Prostate gland (tissue), 2 donors: ENCODE data around the gene PSD2. TPM values are rescaled to one million over a fixed set of nuclear protein-coding genes. Genes with fewer than 3 reads are reported as not detected.

Experiments used
- DNase-seq: peaks from one replicate; pipeline ENCODE4 v3.0.0-alpha.2; 2019; ENCODE audit warnings: low spot score
- H3K27ac ChIP-seq, 2 donors: fragments of 200-600 bp; sonication (generic); 2 replicates each; pipeline ENCODE4 v1.5.1; 2017 to 2019
- H3K27me3 ChIP-seq: fragments of 200-600 bp; sonication (generic); replicated peaks from 2 replicates; pipeline ENCODE4 v1.5.1; 2019; ENCODE audit not compliant: insufficient read depth
- H3K36me3 ChIP-seq, 2 donors: fragments of 200-600 bp; sonication (generic); 1 replicate in 1 of 2; 2 replicates in 1 of 2; pipeline versions ENCODE4 v1.5.1 to v1.8.1; 2017 to 2019
- H3K4me1 ChIP-seq: fragments of 200-600 bp; sonication (generic); replicated peaks from 2 replicates; pipeline ENCODE4 v1.5.1; 2019
- H3K4me3 ChIP-seq, 2 donors: fragments of 200-600 bp; sonication (generic); 2 replicates each; pipeline ENCODE4 v1.5.1; 2017 to 2019
- H3K9me3 ChIP-seq: fragments of 200-600 bp; sonication (generic); 2 replicates; pipeline ENCODE4 v1.5.1; 2017
- CTCF ChIP-seq, 4 experiments: fragments of 200-600 bp in 2 of 4; fragments of 450-650 bp in 2 of 4; sonication (generic) in 2 of 4; IDR thresholded peaks; 1 replicate in 3 of 4; 2 replicates in 1 of 4; pipeline ENCODE4 v1.5.1; 2016 to 2019; ENCODE audit warnings: antibody characterized with exemption in 4 of 4, mild to moderate bottlenecking in 2 of 4, moderate library complexity in 2 of 4
- POLR2A ChIP-seq: fragments of 450-650 bp; IDR thresholded peaks from one replicate; pipeline ENCODE4 v1.6.1; 2016; ENCODE audit warnings: antibody characterized with exemption, mild to moderate bottlenecking
- POLR2AphosphoS5 ChIP-seq: sonication (generic); formaldehyde crosslinking; IDR thresholded peaks from one replicate; pipeline ENCODE4 v1.6.1; 2017; ENCODE audit warnings: antibody characterized with exemption
- WGBS: methylation state at CpG from one replicate; pipeline ENCODE4 v1.1.5; 2018; 5-methylcytosine and 5-hydroxymethylcytosine counted together
- intact Hi-C: fragments of 100-400 bp; cut with DNase I; formaldehyde crosslinking; loops from one replicate; pipeline ENCODE4 v1.14.2; 2022
- total RNA-seq, 2 donors: library from RNA; depleted of rRNA; stranded (reverse); fragments of >200 nt; gene quantifications; one replicate each; pipeline ENCODE4 v1.1.0, GENCODE V29; 2016

PSD2 gene
- total RNA-seq, 2 donors from 2014 or later, result 0.46 to 0.74 TPM

- no peaks in the 10 kb centered on the region for H3K27me3 ChIP-seq
- no peaks in the 10 kb centered on the region for H3K4me1 ChIP-seq
- no peak for DNase-seq
- intact Hi-C loops, result no loop called here
- H3K4me3 ChIP-seq, result no peak overlapping the region
- TF ChIP-seq POLR2A, result no peak
- TF ChIP-seq CTCF (IDR thresholded peaks at IDR 0.05), result no peak
- TF ChIP-seq POLR2AphosphoS5, result no peak
- H3K36me3 ChIP-seq, result no peaks in the 10 kb centered on the region
- H3K27ac ChIP-seq, result no peak overlapping the region
- WGBS, result 87% methylated on average over 11 of the region's 11 CpGs
- no peaks in the 10 kb centered on the region for H3K9me3 ChIP-seq
Measured at GRCh38 chr5:139757727-139758509, 37.7 kb upstream of the PSD2 start.

- WGBS, result 91% methylated on average over 7 of the region's 7 CpGs
- H3K9me3 ChIP-seq, result no peaks in the 10 kb centered on the region
- H3K4me1 ChIP-seq, result no peaks in the 10 kb centered on the region
- intact Hi-C loops, result no loop called here
- no peak overlapping the region for H3K4me3 ChIP-seq
- H3K36me3 ChIP-seq, result no peaks in the 10 kb centered on the region
- no peak for DNase-seq
- H3K27ac ChIP-seq, result no peak overlapping the region
- no peak for TF ChIP-seq POLR2A
- TF ChIP-seq CTCF (IDR thresholded peaks at IDR 0.05), result no peak
- no peak for TF ChIP-seq POLR2AphosphoS5
- no peaks in the 10 kb centered on the region for H3K27me3 ChIP-seq
Measured at GRCh38 chr5:139758510-139759075, 37.0 kb upstream of the PSD2 start.

GRCh38 chr5:139759219-139759721 lies 36.3 kb upstream of the PSD2 start:
- DNase-seq, result no peak
- no peaks in the 10 kb centered on the region for H3K36me3 ChIP-seq
- peaks cover 3% of the 10 kb centered on the region for H3K27me3 ChIP-seq
- TF ChIP-seq POLR2AphosphoS5 (no peak), POLR2A (no peak), CTCF (IDR thresholded peaks at IDR 0.05) (no peak)
- 73% methylated on average over 35 of the region's 36 CpGs for WGBS
- no peak overlapping the region for H3K4me3 ChIP-seq
- intact Hi-C loops, result no loop called here
- no peaks in the 10 kb centered on the region for H3K4me1 ChIP-seq
- no peak overlapping the region for H3K27ac ChIP-seq
- no peaks in the 10 kb centered on the region for H3K9me3 ChIP-seq

- no peaks in the 10 kb centered on the region for H3K36me3 ChIP-seq
- TF ChIP-seq POLR2A, result no peak
- no peak for TF ChIP-seq CTCF (IDR thresholded peaks at IDR 0.05)
- no peak for TF ChIP-seq POLR2AphosphoS5
- H3K27ac ChIP-seq, result no peak overlapping the region
- H3K27me3 ChIP-seq, result peaks cover 6% of the 10 kb centered on the region
- 69% methylated on average over 6 of the region's 6 CpGs for WGBS
- intact Hi-C loops, result no loop called here
- no peaks in the 10 kb centered on the region for H3K9me3 ChIP-seq
- no peak for DNase-seq
- H3K4me3 ChIP-seq, result no peak overlapping the region
- H3K4me1 ChIP-seq, result no peaks in the 10 kb centered on the region
Measured at GRCh38 chr5:139760066-139761056, 35.2 kb upstream of the PSD2 start.
